NCI-H2227 (cell line): Measurements from ENCODE around the gene UBE2O.
A peak's percentile ranks its signal among the peaks of the same experiment; 100 is the strongest.
"Not testable (repeated sequence)": the region's sequence is repeated elsewhere in the genome, so short reads cannot be mapped to it uniquely, and the experiment has no call there.

Source experiments
- DNase-seq: peaks from one replicate; lab custom pipeline; 2025; ENCODE audit not compliant: unreplicated experiment; lab: John Stamatoyannopoulos, UW

Gene UBE2O

DNA sequence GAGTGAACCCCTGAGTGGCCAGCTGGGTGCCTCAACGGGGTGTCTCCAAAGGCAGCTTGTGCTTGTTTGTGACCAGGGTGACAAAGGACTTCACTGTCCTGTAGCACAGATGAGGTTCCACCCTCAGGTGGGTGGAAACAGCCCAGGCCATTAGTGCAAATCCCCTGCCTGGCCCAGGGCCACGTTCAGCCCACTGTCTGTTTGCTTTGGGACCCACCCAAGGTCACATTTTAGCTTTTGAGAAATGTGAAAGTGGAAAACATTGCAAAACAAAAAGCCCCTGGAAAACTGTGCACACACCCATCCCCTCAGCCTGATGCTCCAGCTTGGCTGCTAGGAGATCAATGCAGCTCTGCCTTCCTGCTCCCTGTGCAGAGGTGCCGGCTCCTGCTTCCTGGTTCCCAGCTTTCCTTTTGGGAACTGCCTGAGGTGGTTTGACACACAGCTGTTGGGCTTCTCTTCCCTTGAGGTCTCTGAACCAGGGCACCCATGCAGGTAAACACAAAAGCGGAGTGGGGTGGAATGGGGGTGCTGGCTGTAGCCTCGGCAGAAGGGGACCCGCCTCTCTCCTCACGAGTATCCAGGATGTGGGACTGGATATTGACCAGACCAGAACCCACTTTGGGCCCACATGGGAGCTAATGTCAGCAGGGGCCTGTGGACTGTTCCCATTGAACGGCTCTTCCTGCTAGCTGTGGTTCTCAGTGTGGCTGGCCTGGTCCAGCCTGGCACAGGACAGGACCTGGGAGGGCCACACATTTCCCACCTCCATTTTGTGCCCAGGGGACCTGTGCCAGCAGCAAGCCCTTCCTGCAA, 76.4 kb downstream of the UBE2O start:
- no peak for DNase-seq

DNA sequence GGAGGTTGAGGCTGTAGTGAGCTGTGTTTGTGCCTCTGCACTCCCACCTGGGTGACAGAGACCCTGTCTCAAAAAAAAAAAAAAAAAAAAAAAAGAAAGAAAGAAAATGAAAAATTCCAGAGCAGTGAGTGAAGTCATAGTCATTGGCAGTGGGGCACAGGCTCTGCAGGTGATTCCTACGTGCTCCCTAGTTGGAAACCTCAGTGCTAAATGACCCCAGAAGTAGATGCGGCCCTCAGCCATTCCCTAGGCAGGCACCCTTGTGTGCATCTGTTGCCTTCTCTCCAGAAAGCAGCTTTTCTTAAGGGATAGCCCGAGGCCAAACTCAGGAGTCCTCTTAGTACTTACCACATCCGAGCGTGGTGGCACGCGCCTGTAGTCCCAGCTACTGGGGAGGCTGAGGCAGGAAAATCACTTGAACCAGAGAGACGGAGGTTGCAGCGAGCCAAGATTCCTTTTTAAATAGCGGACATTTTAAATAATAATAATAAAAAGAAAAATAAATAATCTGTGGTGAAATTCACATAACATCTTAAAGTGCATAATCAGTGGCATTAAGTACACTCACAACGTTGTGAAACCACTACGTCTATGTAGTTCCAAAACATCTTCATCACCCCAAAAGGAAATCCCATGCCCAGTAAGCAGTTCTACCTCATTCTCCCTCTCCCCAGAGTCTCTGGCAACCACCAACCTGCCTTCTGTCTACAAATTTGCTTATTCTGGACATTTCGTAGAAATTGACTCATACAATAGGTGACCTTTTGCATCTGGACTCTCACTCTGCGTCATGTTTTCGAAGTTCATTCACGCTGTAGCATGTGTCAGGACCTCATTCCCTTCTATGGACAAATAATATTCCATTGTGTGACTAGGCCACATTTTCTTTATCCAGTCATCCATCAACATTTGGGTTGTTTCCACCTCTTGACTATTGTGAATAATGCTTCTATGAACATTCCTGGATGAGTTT, 81.0 kb downstream of the UBE2O start:
- no peak for DNase-seq

DNA sequence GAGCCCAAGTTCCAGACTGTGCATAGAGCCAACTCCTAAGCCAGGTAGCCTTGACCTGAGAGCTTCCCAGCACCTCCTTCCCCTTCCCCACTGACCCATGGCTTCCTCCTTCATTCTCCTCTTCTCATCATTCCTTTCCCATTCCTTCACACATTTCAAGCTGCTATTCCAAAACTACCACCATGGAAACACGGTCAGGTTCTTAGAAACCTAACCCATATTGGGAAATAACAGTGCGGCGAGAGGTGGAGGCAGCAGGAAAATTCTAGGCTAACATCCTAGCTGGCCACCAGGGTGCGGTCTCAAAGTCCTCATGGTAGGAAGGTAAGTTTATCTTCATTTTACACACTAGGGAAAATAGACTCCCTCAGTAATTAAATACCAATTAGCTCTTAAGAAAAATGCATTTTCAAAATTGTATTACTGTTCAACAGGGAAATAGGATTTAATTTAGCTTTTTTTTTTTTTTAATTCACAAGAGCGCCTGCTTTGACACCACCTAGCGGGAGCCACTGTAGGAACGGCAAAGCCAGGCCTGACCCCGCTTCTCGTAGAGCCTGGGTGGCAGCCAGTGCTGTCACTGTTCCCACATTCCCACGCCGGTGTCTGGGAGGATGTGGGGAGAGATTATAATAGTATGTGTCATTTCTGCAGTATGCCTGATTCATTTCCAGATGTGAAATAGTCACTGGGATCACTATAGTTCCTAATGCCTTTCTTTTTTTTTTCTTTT, 82.5 kb downstream of the UBE2O start:
- no peak for DNase-seq

DNA sequence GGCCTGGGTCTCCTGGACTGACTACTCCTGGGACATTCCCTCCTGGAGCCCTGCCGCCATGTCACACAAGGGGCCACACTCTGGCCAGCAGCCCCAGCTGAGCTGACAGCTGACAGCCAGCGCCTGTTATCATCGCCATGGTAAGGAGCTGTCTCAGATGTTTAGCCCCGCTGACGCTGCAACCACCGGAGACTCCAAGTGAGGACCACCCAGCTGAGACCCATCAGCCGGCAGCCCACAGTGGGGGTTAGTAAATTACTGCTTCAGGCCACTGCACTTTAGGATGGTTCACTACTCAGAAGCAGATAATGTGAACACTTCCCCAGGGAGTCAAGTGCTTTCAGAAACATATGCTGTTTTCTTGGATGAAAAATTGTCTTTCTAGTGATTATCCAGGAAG, 83.1 kb downstream of the UBE2O start:
- peak; percentile 75 for DNase-seq

DNA sequence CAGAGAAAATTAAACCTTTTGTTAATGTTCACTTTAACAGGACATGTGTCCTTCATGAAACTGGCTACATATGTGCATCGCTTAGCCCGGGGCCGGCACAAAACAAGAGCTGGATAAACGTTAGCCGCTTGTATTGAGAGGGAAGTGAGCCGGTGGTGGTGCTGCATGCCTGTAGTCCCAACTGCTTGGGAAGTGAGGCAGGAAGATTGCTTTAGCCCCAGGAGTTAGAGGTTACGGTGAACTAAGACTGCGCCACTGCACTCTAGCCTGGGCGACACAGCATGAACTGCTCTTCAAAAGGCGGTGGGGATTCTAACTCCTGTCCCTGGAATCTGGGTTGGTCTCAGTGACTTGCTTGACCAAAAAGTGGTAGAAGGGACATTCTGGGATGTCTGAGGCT, 83.6 kb downstream of the UBE2O start:
- no peak for DNase-seq

DNA sequence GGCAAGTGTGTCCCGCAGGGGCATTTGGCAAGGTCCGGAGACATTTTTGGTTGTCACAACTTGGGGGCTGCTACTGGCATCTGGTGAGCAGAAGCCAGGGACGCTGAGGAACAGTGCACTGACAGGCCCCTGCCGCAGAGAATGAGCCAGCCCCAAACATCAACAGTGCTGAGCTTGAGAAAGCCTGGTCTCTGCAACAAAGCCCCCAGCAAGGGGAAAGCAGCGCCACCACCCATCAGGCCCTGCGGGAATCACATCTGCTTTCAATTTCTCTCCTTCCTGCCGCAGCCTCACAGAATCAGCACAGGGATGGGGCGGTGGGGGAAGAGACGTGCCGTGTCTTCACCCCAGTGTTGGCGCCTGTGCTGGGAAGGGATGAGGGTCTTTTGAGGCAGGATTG, 84.4 kb downstream of the UBE2O start:
- DNase-seq = peak; percentile 18

DNA sequence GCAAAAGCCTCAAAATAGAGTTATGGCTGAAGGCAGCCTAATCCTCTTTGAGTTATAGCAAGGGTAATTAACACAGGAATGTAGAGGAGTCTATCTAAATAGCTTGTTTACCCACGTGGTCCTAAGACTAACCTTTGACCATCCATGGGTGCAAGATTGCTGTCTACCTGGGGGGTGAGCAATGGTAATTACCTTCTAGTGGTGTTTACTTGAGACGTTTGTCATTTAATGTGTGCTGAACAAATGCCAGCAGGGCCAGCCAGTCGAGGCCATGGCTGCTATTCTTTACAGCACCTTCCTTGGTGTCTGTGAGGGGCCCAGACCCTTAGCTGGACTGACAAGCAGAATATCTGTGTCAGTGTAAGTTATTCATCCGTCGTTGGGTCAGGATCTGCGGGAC, 85.3 kb downstream of the UBE2O start:
- DNase-seq = no peak

DNA sequence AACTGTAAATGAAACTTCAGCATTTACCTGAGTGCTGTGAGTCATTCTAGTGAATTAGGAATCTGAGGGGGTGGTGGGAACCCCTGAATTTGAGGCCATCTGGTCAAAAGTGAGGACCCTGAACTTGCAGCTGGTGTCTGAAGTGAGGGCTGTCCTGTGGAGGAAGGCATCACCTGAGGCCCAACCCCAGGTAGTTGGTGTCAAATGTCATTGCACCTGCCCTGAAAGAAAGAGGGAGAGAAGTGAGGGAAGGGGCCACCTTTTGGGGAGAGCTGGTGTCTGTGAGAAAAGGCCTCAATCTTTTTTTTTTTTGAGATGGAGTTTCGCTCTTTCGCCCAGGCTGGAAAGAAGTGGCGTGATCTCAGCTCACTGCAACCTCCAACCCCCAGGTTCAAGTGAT, 86.7 kb downstream of the UBE2O start:
- DNase-seq = no peak

DNA sequence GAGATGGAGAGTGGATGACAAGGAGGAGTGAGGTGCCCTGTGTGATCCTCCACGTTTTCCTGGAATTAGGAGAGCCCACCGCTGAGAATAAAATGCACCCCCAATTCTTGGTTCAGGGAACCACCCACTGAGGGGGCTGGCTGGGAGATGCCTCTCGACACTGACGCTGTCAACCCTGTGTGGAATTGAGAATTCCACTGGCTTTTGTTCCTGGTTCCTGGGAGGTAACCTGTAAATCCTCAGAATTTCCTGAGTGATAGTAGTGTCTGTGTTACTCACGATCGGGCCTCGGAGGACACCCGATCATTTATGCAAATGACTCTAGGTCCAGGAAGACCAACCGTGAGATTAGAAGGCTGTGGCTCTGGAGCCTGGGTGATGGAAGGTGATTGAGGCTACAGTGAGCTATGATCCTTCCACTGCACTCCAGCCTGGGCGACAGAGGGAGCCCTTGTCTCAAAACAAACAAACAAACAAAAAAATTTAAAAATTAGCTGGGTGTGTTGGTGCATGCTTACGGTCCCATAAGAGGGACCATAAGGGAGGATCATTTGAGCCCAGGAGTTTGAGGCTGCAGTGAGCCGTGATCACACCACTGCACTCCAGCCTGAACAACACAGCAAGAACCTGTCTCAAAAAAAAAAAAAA, 87.6 kb downstream of the UBE2O start:
- DNase-seq = no peak

DNA sequence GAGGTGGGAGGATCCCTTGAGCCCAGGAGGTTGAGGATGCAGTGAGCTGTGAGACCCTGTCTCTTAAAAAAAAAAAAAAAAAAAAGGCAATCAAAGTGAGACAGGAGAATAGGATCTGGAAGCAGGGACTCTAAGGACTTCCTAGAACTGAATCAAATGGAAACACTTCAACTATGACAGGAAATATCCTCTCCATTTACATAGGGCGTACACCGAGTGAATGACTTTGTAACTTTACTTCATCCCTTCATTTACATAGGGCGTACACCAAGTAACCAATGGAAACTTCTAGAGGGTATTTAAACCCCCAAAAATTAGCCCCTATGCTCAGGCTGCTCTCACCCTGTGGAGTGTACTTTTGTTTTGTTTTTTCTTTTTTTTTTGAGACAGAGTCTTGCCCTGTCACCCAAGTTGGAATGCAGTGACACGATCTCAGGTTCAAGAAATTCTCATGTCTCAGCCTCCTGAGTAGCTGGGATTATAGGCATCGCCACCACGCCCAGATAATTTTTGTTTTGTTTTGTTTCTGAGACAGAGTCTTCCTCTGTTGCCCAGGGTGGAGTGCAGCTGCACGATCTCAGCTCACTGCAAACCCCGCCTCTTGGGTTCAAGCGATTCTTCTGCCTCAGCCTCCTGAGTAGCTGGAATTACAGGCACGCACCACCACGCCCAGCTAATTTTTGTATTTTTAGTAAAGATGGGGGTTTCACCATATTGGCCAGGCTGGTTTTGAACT, 89.7 kb downstream of the UBE2O start:
- DNase-seq = no peak

DNA sequence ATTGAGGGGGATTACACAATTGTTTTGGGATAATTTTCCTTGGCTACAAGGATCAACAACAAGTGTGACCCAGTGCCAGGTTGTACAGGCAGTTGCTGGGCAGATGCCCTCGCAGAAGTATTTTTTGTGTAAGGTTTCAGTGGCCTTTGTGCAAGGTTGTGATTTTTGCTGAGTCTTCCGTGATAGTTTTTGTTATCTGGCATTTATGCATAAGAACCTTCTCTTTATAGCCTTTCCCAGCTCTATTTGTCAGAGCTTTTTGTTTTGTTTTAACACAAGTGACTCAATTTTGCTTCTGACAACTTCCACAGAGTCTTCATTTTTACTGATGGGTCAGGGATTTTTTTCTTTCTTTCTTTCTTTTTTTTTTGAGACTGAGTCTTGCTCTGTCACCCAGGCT, 92.5 kb downstream of the UBE2O start:
- no peak for DNase-seq

DNA sequence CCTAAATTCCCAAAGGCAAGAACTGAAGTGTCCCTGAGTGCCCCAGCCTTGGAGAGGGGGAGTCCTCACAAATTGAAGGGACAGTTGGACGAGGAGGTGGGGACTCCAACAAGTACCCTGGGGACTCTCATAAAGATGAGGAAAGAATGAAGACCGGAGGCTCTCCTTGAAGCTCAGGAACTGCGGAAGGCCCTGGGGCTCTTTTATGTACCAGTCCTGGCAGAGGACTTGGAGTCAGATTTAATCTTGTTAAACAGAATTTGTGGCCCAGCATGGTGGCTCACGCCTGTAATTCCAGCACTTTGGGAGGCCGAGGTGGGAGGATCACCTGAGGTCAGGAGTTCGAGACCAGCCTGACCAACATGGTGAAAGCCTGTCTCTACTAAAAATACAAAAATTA, 93.2 kb downstream of the UBE2O start:
- DNase-seq = not testable (repeated sequence)

DNA sequence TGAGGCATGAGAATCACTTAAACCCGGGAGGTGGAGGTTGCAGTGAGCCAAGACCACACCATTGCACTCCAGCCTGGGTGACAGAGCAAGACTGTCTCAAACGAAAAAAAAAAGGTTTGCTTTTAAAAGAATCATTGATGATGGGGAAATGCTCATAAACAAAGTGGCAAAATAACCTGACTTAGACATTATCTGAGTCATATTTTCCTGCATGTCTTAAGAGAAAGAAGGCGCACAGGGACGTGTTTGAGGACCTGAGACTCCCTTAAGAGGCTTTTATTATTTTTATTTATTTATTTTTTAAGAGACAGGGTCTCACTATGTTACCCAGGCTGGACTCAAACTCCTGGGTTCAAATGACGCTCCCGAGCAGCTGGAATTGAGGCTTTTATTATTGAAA, 93.6 kb downstream of the UBE2O start:
- no peak for DNase-seq

DNA sequence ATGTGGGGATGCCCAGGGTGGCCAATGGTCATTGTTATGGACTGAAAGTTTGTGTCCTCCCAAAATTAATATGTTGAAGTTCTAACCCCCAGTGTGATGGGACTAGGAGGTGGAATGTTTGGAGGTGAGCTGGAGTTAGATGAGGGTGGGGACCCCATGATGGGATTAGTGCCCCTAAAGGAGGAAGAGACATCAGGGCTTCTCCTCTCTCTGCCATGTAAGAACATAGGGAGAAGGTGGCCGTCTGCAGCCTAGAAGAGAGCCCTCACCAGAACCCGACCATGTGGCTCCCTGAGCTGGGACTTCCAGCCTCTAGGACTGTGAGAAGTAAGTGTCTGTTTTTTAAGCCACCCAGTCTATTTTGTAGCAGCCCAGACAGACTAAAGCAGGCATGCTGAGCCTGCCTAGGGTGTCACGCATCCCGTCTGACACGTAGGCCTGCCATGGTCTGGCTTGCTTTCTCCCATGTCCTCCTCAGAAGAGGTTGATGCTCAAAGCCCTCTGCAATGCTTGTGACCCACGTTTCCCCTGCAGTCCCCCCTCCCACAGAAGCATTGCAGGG, 95.3 kb downstream of the UBE2O start:
- no peak for DNase-seq

DNA sequence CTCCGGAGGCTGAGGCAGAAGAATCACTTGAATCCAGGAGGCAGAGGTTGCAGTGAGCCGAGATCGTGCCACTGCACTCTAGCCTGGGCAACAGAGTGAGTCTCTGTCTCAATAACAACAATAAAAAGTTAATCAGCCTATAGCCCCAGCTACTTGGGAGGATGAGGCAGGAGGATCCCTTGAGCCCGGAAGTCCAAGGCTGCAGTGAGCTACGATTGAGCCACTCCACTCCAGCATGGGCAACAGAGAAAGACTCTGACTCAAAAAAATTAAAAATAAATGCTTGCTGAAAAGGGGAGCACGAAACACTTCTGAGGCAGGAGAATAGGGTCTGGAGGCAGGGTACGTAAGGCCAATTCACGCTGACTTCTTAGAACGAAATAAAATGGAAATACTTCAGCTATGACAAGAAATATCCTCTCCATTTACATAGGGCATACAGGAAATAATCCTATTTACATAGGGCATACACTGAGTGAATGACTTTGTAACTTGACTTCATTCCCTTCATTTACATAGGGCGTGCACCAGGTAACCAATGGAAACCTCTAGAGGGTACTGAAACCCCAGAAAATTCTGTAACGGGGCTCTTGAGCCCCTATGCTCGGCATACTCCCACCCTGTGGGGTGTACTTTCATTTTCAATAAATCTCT, 96.0 kb downstream of the UBE2O start:
- DNase-seq = no peak

DNA sequence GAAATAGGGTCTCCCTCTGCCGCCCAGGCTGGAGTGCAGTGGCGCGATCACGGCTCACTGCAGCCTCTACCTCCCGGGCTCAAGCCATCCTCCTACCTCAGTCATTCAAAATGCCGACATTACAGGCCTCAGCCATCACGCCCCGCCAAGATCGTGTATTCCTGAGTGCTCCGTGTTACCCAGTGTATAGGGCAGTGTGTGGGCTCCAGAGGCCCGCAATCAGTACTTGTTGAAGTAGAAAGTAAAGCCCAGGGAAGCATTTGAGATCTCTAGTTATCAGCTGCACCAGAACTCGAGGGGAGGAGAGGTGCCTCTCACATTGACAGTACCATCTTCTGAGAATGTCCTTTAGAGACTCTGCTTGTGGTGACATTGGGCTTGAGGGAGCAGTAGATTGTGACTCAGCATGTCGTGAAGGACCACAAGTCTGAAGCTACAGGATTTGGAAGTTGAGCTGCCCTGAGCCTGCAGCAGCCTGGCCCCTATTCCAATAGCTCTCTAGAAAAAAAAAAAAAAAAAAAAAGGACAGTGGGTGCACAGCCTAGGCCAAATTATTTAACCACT, 98.1 kb downstream of the UBE2O start:
- no peak for DNase-seq

DNA sequence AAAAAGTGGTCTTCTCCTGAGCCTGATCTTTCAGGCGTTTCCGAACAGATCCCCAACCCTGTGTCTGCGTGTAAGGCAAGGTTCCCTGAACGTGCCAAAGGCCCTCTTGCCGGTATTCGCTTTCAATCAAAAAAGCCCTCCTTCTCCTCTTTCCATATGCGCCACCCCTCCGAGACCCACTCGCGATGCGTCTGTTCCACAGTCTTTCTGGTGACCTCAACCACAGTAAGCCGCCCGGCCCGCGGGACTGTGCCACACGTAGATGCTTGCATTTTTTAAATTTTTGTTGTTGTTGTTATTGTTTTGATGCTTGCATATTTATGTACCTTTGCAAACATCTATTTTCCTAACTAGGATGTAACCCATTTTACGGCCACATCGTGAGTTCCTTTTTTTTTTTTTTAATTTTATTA, 98.6 kb downstream of the UBE2O start:
- no peak for DNase-seq

DNA sequence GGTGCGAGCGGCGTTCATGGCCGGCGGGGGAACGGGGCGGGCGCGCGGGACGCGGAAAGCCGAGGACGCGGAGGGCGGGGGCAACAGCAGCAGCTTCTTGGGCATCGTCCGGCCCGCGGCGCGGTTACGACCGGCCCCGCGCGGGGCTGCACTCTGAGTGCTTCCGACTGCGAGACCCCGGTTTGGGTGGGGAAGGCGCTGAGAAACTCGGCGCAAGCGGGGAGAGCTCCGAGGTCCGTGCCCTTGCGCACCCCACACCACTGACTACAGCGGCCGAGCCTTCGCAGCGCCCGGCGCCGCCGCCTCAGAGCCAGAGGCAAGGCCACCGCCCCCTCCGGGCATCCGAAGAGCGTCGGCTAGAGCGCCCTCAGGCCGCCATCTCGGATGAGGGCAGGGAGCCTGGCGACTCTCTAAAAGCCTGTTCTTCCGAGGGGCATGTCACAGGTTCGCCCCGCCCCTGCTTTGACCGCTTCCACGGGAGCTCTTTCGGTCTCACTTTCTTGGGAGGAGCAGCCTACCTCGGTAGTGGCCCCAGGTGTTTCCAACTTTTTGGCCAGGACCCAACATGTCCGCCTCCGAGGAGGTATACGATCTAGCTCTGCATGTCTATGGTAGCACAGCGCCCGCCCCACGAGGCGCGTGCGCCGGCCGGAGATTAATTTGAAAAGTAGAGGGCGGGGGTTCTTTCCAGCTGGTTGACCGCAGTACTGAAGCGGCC, 99.2 kb downstream of the UBE2O start, which contains the start of gene PRPSAP1:
TSS of gene PRPSAP1 (minus strand) at position 318 of the 718 bp plus-strand sequence. CDS start at position 105, 213 bp downstream.
- DNase-seq = peak; percentile 95
